ENCODE measurements around the gene BUB1B. TPM values are rescaled to one million over a fixed set of nuclear protein-coding genes. Genes with fewer than 3 reads are reported as not detected.

The BUB1B gene
- total RNA-seq, 2 donors from 2014 or later, result 2.5 to 8.2 TPM

- no peak overlapping the region for H3K4me3 ChIP-seq
- intact Hi-C loops (cut with DNase I), result no loop called here
- TF ChIP-seq POLR2AphosphoS5 (IDR thresholded peaks at IDR 0.05), result no peak
- TF ChIP-seq POLR2A (IDR thresholded peaks at IDR 0.05), result no peak
- TF ChIP-seq CTCF (IDR thresholded peaks at IDR 0.05), result no peak
- no peak overlapping the region for H3K27ac ChIP-seq
- H3K9me3 ChIP-seq, result no peaks in the 10 kb centered on the region
- no peaks in the 10 kb centered on the region for H3K4me1 ChIP-seq (replicated peaks)
- DNase-seq (ENCODE audit: low spot score), result no peak
- no peaks in the 10 kb centered on the region for H3K36me3 ChIP-seq
- H3K27me3 ChIP-seq (replicated peaks; ENCODE audit: insufficient read depth), result no peaks in the 10 kb centered on the region
- WGBS, result 77% methylated on average over 1 of the region's 1 CpG
Observed at GRCh38 chr15:40219801-40220200, 58.9 kb downstream of the BUB1B start.

DNA sequence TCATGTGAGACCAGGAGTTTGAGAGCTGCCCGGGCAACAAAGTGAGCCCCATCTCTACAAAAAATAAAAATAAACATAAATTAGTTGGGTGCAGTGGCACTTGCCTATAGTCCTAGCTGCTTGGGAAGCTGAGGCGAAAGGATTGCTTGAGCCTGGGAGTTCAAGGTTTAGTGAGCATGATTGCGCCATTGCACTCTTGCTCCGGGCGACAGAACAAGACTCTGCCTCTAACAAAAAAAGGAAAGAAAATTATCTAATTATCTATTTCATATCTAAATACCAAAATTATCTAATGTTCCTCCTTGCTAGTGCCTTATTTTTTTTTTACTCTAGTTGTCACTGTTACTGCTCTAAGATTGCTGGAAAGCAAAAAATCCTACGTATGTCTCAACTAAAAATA is 61.3 kb downstream of the BUB1B start:
- Histone ChIP-seq H3K36me3 (no peaks in the 10 kb centered on the region), H3K9me3 (no peaks in the 10 kb centered on the region), H3K4me1 (replicated peaks) (no peaks in the 10 kb centered on the region), H3K27me3 (replicated peaks; ENCODE audit: insufficient read depth) (no peaks in the 10 kb centered on the region), H3K27ac (no peak overlapping the region), H3K4me3 (no peak overlapping the region)
- 91% methylated on average over 6 of the region's 6 CpGs for WGBS
- TF ChIP-seq CTCF (IDR thresholded peaks at IDR 0.05), result no peak
- TF ChIP-seq POLR2AphosphoS5 (IDR thresholded peaks at IDR 0.05), result no peak
- TF ChIP-seq POLR2A (IDR thresholded peaks at IDR 0.05), result no peak
- intact Hi-C loops (cut with DNase I), result no loop called here
- DNase-seq (ENCODE audit: low spot score), result no peak

- DNase-seq (ENCODE audit: low spot score), result no peak
- H3K27me3 ChIP-seq (replicated peaks; ENCODE audit: insufficient read depth), result no peaks in the 10 kb centered on the region
- H3K4me3 ChIP-seq, result no peak overlapping the region
- intact Hi-C loops (cut with DNase I), result no loop called here
- TF ChIP-seq POLR2A (IDR thresholded peaks at IDR 0.05), result no peak
- no peak for TF ChIP-seq POLR2AphosphoS5 (IDR thresholded peaks at IDR 0.05)
- TF ChIP-seq CTCF (IDR thresholded peaks at IDR 0.05), result no peak
- no peak overlapping the region for H3K27ac ChIP-seq
- no peaks in the 10 kb centered on the region for H3K36me3 ChIP-seq
- no peaks in the 10 kb centered on the region for H3K4me1 ChIP-seq (replicated peaks)
- H3K9me3 ChIP-seq, result no peaks in the 10 kb centered on the region
Observed at GRCh38 chr15:40226736-40227135, 65.9 kb downstream of the BUB1B start.

GRCh38 chr15:40229316-40229715 is 68.4 kb downstream of the BUB1B start:
- H3K27me3 ChIP-seq (replicated peaks; ENCODE audit: insufficient read depth), result no peaks in the 10 kb centered on the region
- DNase-seq (ENCODE audit: low spot score), result no peak
- H3K4me1 ChIP-seq (replicated peaks), result no peaks in the 10 kb centered on the region
- no peak overlapping the region for H3K27ac ChIP-seq
- no peaks in the 10 kb centered on the region for H3K36me3 ChIP-seq
- no peak overlapping the region for H3K4me3 ChIP-seq
- intact Hi-C loops (cut with DNase I), result no loop called here
- TF ChIP-seq POLR2A (IDR thresholded peaks at IDR 0.05), result no peak
- TF ChIP-seq POLR2AphosphoS5 (IDR thresholded peaks at IDR 0.05), result no peak
- no peak for TF ChIP-seq CTCF (IDR thresholded peaks at IDR 0.05)
- 94% methylated on average over 5 of the region's 5 CpGs for WGBS
- no peaks in the 10 kb centered on the region for H3K9me3 ChIP-seq

DNA sequence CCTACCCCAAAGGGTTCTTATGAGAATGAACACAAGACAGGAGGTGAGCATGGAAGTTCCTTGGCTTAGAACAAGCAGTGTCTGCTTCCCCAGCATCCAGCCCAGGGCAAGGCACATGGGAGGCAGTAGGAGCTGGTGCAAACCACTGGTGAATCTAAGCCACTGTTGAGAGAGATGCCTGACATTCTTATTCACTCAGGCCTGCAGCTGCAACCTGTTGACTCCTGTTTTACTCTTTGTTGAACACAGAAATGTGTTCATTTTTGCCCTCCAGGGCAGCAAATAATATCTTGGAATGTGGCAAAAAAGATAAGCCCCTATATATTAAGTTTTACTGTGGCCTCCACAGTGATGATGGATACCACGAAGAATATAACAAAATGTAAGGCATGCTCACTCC is 69.1 kb downstream of the BUB1B start:
- TF ChIP-seq POLR2AphosphoS5 (IDR thresholded peaks at IDR 0.05) (no peak), POLR2A (IDR thresholded peaks at IDR 0.05) (no peak), CTCF (IDR thresholded peaks at IDR 0.05) (no peak)
- H3K9me3 ChIP-seq, result no peaks in the 10 kb centered on the region
- 94% methylated on average over 1 of the region's 1 CpG for WGBS
- intact Hi-C loops (cut with DNase I), result no loop called here
- DNase-seq (ENCODE audit: low spot score), result no peak
- H3K4me3 ChIP-seq, result no peak overlapping the region
- H3K27me3 ChIP-seq (replicated peaks; ENCODE audit: insufficient read depth), result no peaks in the 10 kb centered on the region
- no peak overlapping the region for H3K27ac ChIP-seq
- no peaks in the 10 kb centered on the region for H3K36me3 ChIP-seq
- H3K4me1 ChIP-seq (replicated peaks), result no peaks in the 10 kb centered on the region

Measured in prostate gland (tissue), 2 donors.